Measurements from ENCODE around the gene NBPF3.
"Not testable (repeated sequence)": the region's sequence is repeated elsewhere in the genome, so short reads cannot be mapped to it uniquely, and the experiment has no call there.

The NBPF3 gene

DNA sequence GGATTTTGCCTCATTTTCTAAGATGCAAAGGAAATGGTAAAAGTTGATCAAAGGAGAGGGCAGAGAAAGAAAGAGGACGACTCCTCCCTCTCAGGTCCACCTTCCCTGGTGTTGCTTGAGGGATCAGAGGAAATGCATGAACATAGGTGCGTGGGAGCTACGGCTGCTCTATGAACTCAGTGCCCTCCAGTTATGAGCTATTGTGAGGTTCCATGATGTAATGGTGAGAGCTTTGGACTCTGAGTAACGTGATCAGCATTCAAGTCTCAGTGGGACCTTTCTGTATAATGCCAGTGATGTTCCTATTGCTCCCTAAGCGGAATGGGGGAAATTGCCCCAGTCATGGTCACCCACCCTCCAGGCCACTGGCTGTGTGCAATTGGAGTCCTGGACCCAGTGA lies 25.9 kb upstream of the NBPF3 start:
- TF ChIP-seq, protein P1, sequence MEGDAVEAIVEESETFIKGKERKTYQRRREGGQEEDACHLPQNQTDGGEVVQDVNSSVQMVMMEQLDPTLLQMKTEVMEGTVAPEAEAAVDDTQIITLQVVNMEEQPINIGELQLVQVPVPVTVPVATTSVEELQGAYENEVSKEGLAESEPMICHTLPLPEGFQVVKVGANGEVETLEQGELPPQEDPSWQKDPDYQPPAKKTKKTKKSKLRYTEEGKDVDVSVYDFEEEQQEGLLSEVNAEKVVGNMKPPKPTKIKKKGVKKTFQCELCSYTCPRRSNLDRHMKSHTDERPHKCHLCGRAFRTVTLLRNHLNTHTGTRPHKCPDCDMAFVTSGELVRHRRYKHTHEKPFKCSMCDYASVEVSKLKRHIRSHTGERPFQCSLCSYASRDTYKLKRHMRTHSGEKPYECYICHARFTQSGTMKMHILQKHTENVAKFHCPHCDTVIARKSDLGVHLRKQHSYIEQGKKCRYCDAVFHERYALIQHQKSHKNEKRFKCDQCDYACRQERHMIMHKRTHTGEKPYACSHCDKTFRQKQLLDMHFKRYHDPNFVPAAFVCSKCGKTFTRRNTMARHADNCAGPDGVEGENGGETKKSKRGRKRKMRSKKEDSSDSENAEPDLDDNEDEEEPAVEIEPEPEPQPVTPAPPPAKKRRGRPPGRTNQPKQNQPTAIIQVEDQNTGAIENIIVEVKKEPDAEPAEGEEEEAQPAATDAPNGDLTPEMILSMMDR (IDR thresholded peaks at IDR 0.05; ENCODE audit: low read depth, low read length, missing control alignments) = no peak
- H3K4me3 ChIP-seq (ENCODE audit: low read depth, low read length) = no peak overlapping the region
- DNase-seq (ENCODE audit: low read depth) = no peak

DNA sequence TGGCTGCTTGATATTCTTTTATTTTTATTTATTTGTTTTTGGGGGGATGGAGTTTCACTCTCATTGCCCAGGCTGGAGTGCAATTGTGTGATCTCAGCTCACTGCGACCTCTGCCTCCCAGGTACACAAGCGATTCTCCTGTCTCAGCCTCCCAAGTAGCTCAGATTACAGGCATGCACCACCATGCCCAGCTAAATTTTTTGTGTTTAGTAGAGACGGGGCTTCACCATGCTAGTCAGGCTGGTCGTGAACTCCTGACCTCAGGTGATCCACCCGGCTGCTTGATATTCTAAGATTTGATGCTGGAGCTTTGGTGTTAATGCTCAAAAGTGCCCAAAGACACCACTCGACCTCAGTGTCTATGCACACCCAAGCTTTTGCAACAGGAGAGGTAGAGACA lies 19.6 kb upstream of the NBPF3 start:
- not testable (repeated sequence) for DNase-seq (ENCODE audit: low read depth); H3K4me3 ChIP-seq (ENCODE audit: low read depth, low read length)

DNA sequence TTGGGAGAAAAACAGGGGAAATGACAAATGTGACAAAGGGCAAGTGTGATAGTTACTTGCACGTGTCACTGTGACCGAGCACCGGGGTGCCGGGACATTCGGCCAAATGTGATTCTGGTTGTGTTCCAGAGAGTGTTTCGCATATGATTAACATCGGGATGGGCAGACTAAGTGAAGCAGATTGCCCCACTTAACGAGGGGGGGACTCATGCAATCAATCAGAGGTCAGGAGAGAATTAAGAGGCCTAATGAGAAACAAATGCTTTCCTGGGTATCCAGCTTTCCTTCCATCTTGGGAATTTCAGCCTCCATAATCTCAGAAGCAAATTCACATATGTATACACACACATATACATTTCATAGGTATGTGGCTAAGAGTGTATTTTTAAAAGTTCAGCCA lies 18.6 kb upstream of the NBPF3 start:
- not testable (repeated sequence) for DNase-seq (ENCODE audit: low read depth); H3K4me3 ChIP-seq (ENCODE audit: low read depth, low read length)

DNA sequence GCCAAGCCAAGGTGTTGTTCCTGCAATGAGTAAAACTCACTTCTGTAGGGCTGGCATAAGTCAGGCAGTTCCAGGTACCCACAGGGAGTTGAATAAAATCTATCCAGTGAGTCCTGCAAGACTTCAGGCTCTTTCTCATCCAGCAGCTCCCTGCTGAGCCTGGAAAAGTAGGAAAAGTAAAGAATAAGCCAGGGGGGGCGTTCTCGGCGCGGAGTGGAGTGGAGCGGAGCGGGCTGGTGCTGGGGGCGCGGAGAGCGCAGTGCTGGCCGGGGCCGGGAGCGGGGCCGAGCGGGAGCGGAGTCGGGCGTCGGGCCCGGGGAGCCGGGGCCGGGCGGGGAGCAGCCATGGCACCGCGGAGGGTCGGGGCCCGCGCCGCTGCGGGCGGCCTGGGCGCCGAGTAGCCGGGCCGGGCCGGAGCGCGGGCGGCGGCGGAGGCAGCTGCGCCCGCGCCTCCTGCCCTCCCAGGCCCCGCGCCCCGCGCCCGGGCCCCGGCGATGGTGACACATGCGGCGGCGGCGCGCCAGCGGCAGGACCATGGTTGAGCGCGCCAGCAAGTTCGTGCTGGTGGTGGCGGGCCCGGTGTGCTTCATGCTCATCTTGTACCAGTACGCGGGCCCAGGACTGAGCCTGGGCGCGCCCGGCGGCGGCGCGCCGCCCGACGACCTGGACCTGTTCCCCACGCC lies 12.0 kb upstream of the NBPF3 start:
- not testable (repeated sequence) for DNase-seq (ENCODE audit: low read depth); H3K4me3 ChIP-seq (ENCODE audit: low read depth, low read length)

DNA sequence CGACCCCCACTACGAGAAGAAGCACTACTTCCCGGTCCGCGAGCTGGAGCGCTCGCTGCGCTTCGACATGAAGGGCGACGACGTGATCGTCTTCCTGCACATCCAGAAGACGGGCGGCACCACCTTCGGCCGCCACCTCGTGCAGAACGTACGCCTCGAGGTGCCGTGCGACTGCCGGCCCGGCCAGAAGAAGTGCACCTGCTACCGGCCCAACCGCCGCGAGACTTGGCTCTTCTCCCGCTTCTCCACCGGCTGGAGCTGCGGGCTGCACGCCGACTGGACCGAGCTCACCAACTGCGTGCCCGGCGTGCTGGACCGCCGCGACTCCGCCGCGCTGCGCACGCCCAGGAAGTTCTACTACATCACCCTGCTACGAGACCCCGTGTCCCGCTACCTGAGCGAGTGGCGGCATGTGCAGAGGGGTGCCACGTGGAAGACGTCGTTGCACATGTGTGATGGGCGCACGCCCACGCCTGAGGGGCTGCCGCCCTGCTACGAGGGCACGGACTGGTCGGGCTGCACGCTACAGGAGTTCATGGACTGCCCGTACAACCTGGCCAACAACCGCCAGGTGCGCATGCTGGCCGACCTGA lies 11.4 kb upstream of the NBPF3 start:
- DNase-seq (ENCODE audit: low read depth); H3K4me3 ChIP-seq (ENCODE audit: low read depth, low read length): not testable (repeated sequence)

DNA sequence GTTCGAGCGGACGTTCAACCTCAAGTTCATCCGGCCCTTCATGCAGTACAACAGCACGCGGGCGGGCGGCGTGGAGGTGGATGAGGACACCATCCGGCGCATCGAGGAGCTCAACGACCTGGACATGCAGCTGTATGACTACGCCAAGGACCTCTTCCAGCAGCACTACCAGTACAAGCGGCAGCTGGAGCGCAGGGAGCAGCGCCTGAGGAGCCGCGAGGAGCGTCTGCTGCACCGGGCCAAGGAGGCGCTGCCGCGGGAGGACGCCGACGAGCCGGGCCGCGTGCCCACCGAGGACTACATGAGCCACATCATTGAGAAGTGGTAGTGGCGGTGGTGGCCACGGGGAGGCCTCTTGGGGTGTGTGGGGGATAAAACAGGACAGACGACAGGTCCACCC lies 10.7 kb upstream of the NBPF3 start:
- not testable (repeated sequence) for DNase-seq (ENCODE audit: low read depth); H3K4me3 ChIP-seq (ENCODE audit: low read depth, low read length)

DNA sequence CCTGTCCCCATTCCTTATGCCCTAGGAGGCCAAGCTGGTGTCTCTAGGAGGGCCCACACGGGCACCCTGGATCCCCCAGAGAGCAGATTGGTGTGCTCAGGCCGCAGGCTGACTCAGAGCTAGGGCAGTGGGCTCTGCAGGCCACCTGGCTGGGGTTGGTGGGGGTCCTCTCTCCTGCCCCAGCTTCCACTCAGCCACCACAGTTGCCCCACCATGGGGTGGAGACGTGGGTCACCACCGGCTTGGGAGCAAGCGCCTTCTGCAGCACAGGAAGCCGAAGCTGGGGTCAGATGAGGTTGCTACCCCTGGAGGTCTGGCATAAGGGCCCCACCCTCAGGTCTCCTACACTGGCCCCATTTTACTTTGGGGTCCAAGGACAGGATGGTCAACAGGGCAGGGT lies 9.1 kb upstream of the NBPF3 start:
- H3K4me3 ChIP-seq (ENCODE audit: low read depth, low read length); DNase-seq (ENCODE audit: low read depth): not testable (repeated sequence)

DNA sequence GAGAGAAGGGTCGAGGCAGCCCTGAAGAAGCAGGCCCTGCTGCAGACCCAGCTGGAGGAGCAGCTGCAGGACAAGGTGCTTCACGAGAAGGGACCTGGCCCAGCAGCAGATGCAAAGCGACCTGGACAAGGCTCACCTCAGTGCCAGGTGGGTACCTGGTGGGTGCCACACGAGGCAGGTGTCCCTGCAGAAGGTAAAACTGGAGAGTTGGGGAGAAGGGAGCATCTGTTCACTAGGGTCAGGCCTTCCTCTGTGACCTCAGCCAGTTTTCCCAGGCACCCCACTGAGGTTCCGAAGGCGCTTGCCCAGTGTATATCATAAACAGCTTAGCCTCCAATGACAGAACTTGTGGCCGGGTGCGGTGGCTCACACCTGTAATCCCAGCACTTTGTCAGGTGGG lies 5.5 kb upstream of the NBPF3 start:
- no peak for DNase-seq (ENCODE audit: low read depth)
- TF ChIP-seq, protein P1 (IDR thresholded peaks at IDR 0.05; ENCODE audit: low read depth, low read length, missing control alignments) = no peak
- no peak overlapping the region for H3K4me3 ChIP-seq (ENCODE audit: low read depth, low read length)

DNA sequence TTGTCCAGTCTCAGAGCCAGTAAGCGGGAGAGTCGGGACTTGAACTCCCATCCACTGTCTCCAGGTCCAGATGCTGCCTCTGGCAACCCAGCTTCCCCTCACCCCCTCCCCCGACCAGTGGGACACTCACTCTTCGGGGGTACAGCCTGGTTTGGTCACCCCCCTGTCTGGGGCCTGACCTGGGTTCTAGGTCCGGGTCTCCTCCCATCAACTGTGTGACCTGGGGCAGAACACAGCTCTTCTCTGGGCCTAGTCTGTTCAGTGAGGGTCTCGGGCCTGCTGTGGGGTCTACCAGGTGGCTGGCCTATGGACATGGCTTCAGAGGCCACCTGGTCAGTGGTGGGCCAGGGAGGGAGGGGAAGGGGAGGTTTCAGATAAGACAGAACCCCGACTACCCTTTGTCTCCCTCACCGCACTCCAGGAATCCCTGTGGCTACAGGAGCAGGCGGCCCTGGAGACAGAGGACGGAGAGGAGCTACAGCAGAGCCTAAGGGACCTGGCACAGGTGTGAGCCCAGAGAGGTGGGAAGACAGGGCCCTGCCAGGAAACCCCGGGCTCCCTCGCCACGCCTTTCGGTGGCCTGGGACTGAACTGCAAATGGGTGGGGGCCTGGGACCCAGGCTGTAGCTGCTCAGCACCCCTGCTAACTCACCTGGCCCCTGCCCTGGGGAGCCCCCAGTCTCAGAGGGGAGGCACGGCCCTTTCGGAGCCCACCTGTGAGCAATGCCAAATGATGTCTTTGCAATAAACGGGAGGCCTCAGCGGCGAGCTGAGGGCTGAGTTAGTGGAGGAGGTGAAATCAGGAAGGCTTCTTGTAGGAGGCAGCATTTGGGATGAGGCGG lies 4.1 kb upstream of the NBPF3 start:
- TF ChIP-seq, protein P1 (IDR thresholded peaks at IDR 0.05; ENCODE audit: low read depth, low read length, missing control alignments) = no peak
- DNase-seq (ENCODE audit: low read depth) = no peak
- no peak overlapping the region for H3K4me3 ChIP-seq (ENCODE audit: low read depth, low read length)

DNA sequence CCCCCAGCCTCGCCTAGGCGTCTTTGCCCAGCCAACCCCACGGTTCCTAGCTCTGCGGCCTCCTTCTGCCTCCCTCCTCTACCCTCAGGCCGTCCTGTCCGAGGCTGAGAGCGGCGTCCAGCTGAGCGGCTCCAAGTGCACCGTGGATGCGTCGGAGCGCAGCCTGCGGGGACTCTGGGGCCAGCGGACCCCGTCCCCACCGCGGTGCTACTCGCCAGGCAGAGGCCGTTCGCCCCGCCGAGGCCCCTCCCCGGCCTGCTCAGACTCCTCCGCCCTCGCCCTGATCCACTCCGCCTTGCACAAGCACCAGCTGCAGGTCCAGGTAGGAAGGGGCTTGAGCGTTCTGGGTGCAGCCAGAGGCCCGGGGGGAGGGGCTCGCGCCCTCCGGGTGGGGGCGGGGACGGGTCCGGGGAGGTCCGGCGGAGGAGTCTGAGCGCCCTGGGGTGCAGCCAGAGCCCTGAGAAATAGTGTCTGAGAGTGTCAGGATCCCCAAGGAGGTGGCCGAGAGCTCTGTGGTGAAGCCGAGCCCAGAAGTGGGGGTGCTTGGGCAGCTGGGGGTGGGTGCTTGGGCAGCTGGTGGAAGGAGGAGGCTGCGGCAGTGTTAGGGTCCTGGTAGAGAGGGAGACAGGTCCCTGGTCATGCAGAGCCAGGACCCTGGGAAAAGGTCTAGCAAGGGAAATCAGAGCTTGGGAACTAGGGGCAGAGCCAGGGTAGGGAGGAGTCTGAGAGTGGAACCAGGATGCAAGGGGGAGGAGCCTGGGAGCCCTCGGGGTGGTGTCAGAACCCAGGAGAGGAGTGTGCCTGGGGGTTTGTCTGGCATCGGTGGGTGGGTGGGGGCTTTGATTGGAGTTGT lies 3.2 kb upstream of the NBPF3 start:
- DNase-seq (ENCODE audit: low read depth) = no peak
- TF ChIP-seq, protein P1 (IDR thresholded peaks at IDR 0.05; ENCODE audit: low read depth, low read length, missing control alignments) = no peak
- H3K4me3 ChIP-seq (ENCODE audit: low read depth, low read length) = no peak overlapping the region
